ENCODE results near the gene NIPAL4.
"Not testable (repeated sequence)": the region's sequence is repeated elsewhere in the genome, so short reads cannot be mapped to it uniquely, and the experiment has no call there.

DNA sequence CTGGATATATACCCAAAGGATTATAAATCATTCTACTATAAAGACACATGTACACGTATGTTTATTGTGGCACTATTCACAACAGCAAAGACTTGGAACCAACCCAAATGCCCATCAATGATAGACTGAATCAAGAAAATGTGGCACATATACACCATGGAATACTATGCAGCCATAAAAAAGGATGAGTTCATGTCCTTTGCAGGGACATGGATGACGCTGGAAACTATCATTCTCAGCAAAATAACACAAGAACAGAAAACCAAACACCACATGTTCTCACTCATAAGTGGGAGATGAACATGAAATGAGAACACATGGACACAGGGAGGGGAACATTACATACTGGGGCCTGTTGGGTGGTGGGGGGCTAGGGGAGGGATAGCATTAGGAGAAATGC, 22.7 kb downstream of the NIPAL4 start:
- TF ChIP-seq, protein P1, sequence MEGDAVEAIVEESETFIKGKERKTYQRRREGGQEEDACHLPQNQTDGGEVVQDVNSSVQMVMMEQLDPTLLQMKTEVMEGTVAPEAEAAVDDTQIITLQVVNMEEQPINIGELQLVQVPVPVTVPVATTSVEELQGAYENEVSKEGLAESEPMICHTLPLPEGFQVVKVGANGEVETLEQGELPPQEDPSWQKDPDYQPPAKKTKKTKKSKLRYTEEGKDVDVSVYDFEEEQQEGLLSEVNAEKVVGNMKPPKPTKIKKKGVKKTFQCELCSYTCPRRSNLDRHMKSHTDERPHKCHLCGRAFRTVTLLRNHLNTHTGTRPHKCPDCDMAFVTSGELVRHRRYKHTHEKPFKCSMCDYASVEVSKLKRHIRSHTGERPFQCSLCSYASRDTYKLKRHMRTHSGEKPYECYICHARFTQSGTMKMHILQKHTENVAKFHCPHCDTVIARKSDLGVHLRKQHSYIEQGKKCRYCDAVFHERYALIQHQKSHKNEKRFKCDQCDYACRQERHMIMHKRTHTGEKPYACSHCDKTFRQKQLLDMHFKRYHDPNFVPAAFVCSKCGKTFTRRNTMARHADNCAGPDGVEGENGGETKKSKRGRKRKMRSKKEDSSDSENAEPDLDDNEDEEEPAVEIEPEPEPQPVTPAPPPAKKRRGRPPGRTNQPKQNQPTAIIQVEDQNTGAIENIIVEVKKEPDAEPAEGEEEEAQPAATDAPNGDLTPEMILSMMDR (IDR thresholded peaks at IDR 0.05 in 4 of 5, conservative IDR thresholded peaks at IDR 0.05 in 1 of 5) = not testable (repeated sequence)
- TF ChIP-seq POLR2A (IDR thresholded peaks at IDR 0.05) = not testable (repeated sequence)
